PC-3 (cell line): ENCODE results near the gene KRTAP10-2. TPM values are rescaled to one million over a fixed set of nuclear protein-coding genes. Genes with fewer than 3 reads are reported as not detected.

Experiments used
- ATAC-seq: fragments of 200-7000 bp; cut with Tn5 transposase; 2 replicates; pipeline ENCODE4 v1.9.1; 2020; ENCODE audit warnings: mild to moderate bottlenecking, moderate library complexity
- BruUV-seq: library from RNA; stranded (reverse); fragments of 400-500 nt; replicated peaks from 2 replicates; lab custom pipeline; 2021; lab: Mats Ljungman, UMichigan
- CTCF ChIA-PET: fragments of 300-600 bp; sonication (Branson Sonifier 250); formaldehyde crosslinking; loops from one replicate; lab custom pipeline; 2022; ENCODE audit warnings: antibody characterized with exemption; lab: Charles Lee
- POLR2A ChIA-PET: fragments of 300-600 bp; sonication (Branson Sonifier 250); formaldehyde crosslinking; loops from one replicate; lab custom pipeline; 2022; ENCODE audit warnings: antibody characterized with exemption; ENCODE audit not compliant: unreplicated experiment; lab: Charles Lee
- DNase-seq: peaks from one replicate; pipeline ENCODE4 v3.0.0-alpha.2; 2015
- H2AFZ ChIP-seq: fragments of 300-600 bp; sonication (generic); 2 replicates; pipeline ENCODE4 v1.6.0; 2016; ENCODE audit warnings: antibody characterized with exemption, low read length
- H3F3A ChIP-seq: fragments of 300-600 bp; sonication (generic); one replicate; pipeline ENCODE4 v1.6.0; 2017; ENCODE audit warnings: antibody characterized with exemption, low read length, control low read depth, mild to moderate bottlenecking; ENCODE audit not compliant: unreplicated experiment
- H3K27ac ChIP-seq: fragments of 300-600 bp; sonication (generic); 2 replicates; pipeline ENCODE4 v1.5.1; 2016; ENCODE audit warnings: mild to moderate bottlenecking, low read length
- H3K27me3 ChIP-seq: fragments of 300-600 bp; sonication (generic); 2 replicates; pipeline ENCODE4 v1.6.1; 2016; ENCODE audit warnings: low read length, mixed read lengths
- H3K36me3 ChIP-seq: fragments of 300-600 bp; sonication (generic); 2 replicates; pipeline ENCODE4 v1.6.1; 2016; ENCODE audit warnings: low read depth, mixed run types, low read length, mixed read lengths
- H3K4me1 ChIP-seq: fragments of 300-600 bp; sonication (generic); 2 replicates; pipeline ENCODE4 v1.5.1; 2016; ENCODE audit warnings: low read length; ENCODE audit not compliant: insufficient read depth
- H3K4me2 ChIP-seq: fragments of 300-600 bp; sonication (generic); 2 replicates; pipeline ENCODE4 v1.6.0; 2016; ENCODE audit warnings: low read length
- H3K4me3 ChIP-seq: fragments of 300-600 bp; sonication (generic); 2 replicates; pipeline ENCODE4 v1.5.1; 2016; ENCODE audit warnings: mild to moderate bottlenecking, low read length, mixed read lengths
- H3K79me2 ChIP-seq: fragments of 300-600 bp; sonication (generic); 2 replicates; pipeline ENCODE4 v1.6.1; 2017; ENCODE audit warnings: low read length, mixed read lengths
- H3K9ac ChIP-seq: fragments of 300-600 bp; sonication (generic); 2 replicates; pipeline ENCODE4 v1.6.0; 2016; ENCODE audit warnings: mild to moderate bottlenecking, low read length
- H3K9me2 ChIP-seq: fragments of 300-600 bp; sonication (generic); replicated peaks from 2 replicates; pipeline ENCODE4 v1.6.1; 2016; ENCODE audit warnings: mixed run types, low read length, mixed read lengths
- H3K9me3 ChIP-seq: fragments of 300-600 bp; sonication (generic); 2 replicates; pipeline ENCODE4 v1.6.1; 2016; ENCODE audit warnings: low read length, mixed read lengths
- H4K20me1 ChIP-seq: fragments of 300-600 bp; sonication (generic); 2 replicates; pipeline ENCODE4 v1.6.1; 2016; ENCODE audit warnings: low read length, mixed read lengths
- EZH2 ChIP-seq: fragments of 300-600 bp; sonication (generic); IDR thresholded peaks from one replicate; pipeline ENCODE4 v1.6.1; 2017; ENCODE audit warnings: antibody characterized with exemption, mild to moderate bottlenecking, low read length; ENCODE audit not compliant: unreplicated experiment
- EZH2phosphoT487 ChIP-seq: fragments of 300-600 bp; sonication (generic); IDR thresholded peaks from 2 replicates; pipeline ENCODE4 v1.6.1; 2018; ENCODE audit warnings: mild to moderate bottlenecking, antibody characterized with exemption, low read length, borderline replicate concordance
- intact Hi-C: fragments of 100-400 bp; cut with micrococcal nuclease; formaldehyde crosslinking; loops from 2 replicates; pipeline ENCODE4 v1.9.0; 2023
- total RNA-seq: library from RNA; depleted of rRNA; stranded (reverse); fragments of >200 nt; gene quantifications from 2 replicates; pipeline ENCODE4 v1.2.3, GENCODE V29; 2014
- TF ChIP-seq, protein P1 (sequence below): fragments of 300-600 bp; sonication (generic); conservative IDR thresholded peaks from 2 replicates; pipeline ENCODE4 v1.5.1; 2017; ENCODE audit warnings: antibody characterized with exemption, low read depth, mild to moderate bottlenecking, low read length

KRTAP10-2 gene
- total RNA-seq, 1 experiment from 2014 or later = not detected

DNA sequence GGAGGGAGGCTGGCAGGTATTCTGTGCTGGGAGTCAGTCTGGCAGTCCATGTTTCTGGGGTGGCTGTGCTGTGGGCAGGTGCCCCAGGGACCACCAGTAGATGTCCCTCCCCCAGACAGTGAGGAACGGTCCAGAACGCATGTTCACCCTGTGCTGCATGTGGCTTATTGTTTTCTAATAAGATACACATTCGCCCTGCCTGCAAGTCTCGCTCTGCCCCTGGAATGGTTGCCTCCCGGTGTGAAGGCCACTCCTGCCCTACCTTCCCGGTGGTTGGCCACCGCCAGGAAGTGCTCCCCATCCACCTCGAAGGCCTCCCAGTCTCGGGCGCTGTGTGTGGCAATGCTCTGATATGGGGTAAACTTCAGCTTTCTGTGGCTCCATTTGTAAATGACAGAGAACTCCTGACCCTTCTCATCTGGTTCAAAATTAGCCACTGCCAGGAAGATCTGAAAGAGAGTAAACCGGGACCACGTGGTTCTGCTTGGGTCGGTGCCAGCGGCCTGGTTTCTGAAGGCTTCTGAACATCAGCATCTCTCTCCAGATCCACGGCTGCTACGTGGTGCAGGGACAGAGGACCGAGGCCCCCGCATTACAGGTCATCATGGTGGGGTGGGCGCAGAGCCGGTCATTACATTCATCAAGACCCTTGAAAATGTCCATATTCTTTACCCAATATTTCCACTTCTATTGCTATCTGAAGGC is 25.8 kb downstream of the KRTAP10-2 start:
- no peaks in the 10 kb centered on the region for H3K4me1 ChIP-seq
- intact Hi-C loops = no loop called here
- no peaks in the 10 kb centered on the region for H3K27me3 ChIP-seq
- no peak for DNase-seq
- no peaks in the 10 kb centered on the region for H3K9me2 ChIP-seq
- no peak for ATAC-seq
- H3K4me3 ChIP-seq = no peak overlapping the region
- no peak for TF ChIP-seq EZH2
- no peak overlapping the region for H3K27ac ChIP-seq
- CTCF ChIA-PET = no interaction called here
- no peaks in the 10 kb centered on the region for H3K79me2 ChIP-seq
- no peaks in the 10 kb centered on the region for H3F3A ChIP-seq
- BruUV-seq = no TSS peak
- no peaks in the 10 kb centered on the region; the same call in 1 of the 2 replicates for H3K36me3 ChIP-seq
- H3K9ac ChIP-seq = no peak overlapping the region
- POLR2A ChIA-PET = no interaction called here
- H3K9me3 ChIP-seq = peaks cover 8% of the 10 kb centered on the region; the same call in 1 of the 2 replicates
- no peak overlapping the region for H2AFZ ChIP-seq
- H3K4me2 ChIP-seq = no peak overlapping the region
- H4K20me1 ChIP-seq = no peaks in the 10 kb centered on the region

DNA sequence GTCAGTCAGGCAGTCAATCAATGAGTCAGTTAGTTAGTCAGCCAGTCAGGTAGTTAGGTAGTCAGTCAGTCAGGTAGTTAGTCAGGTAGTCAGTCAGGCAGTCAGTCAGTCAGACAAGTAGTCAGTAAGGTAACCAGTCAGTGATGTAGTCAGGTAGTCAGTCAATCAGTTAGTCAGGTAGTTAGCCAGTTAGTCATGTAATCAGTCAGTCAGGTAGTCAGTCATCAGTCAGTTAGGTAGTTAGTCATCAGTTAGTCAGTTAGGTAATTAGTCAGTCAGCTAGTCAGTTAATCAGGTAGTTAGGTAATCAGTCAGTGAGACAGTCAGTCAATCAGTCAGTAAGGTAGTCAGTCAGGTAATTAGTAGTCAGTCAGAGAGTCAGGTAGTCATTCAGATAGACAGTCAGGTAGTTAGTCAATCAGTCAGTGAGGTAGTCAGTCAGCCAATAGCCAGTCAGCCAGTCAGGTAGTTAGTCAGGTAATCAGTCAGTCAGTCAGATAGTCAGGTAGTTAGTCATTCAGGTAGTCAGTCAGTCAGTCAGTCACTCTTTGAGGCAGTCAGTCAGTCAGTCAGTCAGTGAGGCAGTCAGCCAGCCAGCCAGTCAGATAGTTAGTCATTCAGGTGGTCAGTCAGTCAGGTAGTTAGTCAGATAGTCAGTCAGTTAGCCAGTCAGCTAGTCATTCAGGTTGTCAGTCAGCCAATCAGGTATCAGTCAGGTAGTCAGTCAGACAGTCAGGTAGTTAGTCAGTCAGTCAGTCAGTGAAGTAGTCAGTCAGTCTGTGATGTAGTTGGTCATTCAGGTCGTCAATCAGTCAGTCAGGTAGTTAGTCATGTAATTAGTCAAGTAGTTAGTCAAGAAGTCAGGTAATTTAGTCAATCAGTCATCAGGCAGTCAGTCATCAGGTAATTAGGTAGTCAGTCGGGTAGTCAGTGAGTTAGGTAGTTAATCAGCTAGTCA is 26.6 kb downstream of the KRTAP10-2 start:
- peak; percentile 8 for DNase-seq
- intact Hi-C loops = no loop called here

More for the DNA sequence above, 26.6 kb downstream of the KRTAP10-2 start:
- Histone ChIP-seq H2AFZ (no peak overlapping the region), H3K36me3 (no peaks in the 10 kb centered on the region; the same call in 1 of the 2 replicates), H3K9me2 (no peaks in the 10 kb centered on the region), H3K27me3 (no peaks in the 10 kb centered on the region), H4K20me1 (no peaks in the 10 kb centered on the region), H3K27ac (no peak overlapping the region), H3K4me2 (no peak overlapping the region), H3F3A (no peaks in the 10 kb centered on the region), H3K4me3 (no peak overlapping the region), H3K9me3 (peaks cover 8% of the 10 kb centered on the region; the same call in 1 of the 2 replicates), H3K79me2 (no peaks in the 10 kb centered on the region), H3K4me1 (no peaks in the 10 kb centered on the region), H3K9ac (no peak overlapping the region)
- POLR2A ChIA-PET = no interaction called here
- no TSS peak for BruUV-seq
- ATAC-seq = no peak
- CTCF ChIA-PET = no interaction called here
- TF ChIP-seq EZH2phosphoT487 (no peak), EZH2 (no peak)
- TF ChIP-seq, protein P1, sequence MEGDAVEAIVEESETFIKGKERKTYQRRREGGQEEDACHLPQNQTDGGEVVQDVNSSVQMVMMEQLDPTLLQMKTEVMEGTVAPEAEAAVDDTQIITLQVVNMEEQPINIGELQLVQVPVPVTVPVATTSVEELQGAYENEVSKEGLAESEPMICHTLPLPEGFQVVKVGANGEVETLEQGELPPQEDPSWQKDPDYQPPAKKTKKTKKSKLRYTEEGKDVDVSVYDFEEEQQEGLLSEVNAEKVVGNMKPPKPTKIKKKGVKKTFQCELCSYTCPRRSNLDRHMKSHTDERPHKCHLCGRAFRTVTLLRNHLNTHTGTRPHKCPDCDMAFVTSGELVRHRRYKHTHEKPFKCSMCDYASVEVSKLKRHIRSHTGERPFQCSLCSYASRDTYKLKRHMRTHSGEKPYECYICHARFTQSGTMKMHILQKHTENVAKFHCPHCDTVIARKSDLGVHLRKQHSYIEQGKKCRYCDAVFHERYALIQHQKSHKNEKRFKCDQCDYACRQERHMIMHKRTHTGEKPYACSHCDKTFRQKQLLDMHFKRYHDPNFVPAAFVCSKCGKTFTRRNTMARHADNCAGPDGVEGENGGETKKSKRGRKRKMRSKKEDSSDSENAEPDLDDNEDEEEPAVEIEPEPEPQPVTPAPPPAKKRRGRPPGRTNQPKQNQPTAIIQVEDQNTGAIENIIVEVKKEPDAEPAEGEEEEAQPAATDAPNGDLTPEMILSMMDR = no peak
